ENCODE results near the gene HGF.

Gene HGF

GRCh38 chr7:81682873-81683272, 87.0 kb downstream of the HGF start:
- no peak for DNase-seq (ENCODE audit: low read depth)

- no peak for DNase-seq (ENCODE audit: low read depth)
Observed at GRCh38 chr7:81680120-81680519, 89.7 kb downstream of the HGF start.

- no peak for DNase-seq (ENCODE audit: low read depth)
Observed at GRCh38 chr7:81676813-81677212, 93.0 kb downstream of the HGF start.

GRCh38 chr7:81676105-81676811, 93.6 kb downstream of the HGF start:
- DNase-seq (ENCODE audit: low read depth) = no peak

GRCh38 chr7:81674431-81674830, 95.4 kb downstream of the HGF start:
- DNase-seq (ENCODE audit: low read depth) = no peak

GRCh38 chr7:81672872-81673271, 97.0 kb downstream of the HGF start:
- DNase-seq (ENCODE audit: low read depth) = no peak

- no peak for DNase-seq (ENCODE audit: low read depth)
Observed at GRCh38 chr7:81669476-81670105, 100.3 kb downstream of the HGF start.

GRCh38 chr7:81666209-81666608, 103.6 kb downstream of the HGF start:
- no peak for DNase-seq (ENCODE audit: low read depth)

- no peak for DNase-seq (ENCODE audit: low read depth)
Observed at GRCh38 chr7:81665236-81665635, 104.6 kb downstream of the HGF start.

GRCh38 chr7:81664304-81664703, 105.5 kb downstream of the HGF start:
- DNase-seq (ENCODE audit: low read depth) = no peak

GRCh38 chr7:81662531-81662930, 107.3 kb downstream of the HGF start:
- DNase-seq (ENCODE audit: low read depth) = no peak

GRCh38 chr7:81659697-81660395, 110.0 kb downstream of the HGF start:
- DNase-seq (ENCODE audit: low read depth) = no peak

- no peak for DNase-seq (ENCODE audit: low read depth)
Observed at GRCh38 chr7:81657551-81657950, 112.3 kb downstream of the HGF start.

GRCh38 chr7:81655271-81655670, 114.6 kb downstream of the HGF start:
- no peak for DNase-seq (ENCODE audit: low read depth)

- DNase-seq (ENCODE audit: low read depth) = no peak
Observed at GRCh38 chr7:81652225-81652624, 117.6 kb downstream of the HGF start.

Measured in stimulated activated CD8-positive, alpha-beta memory T cell treated with anti-CD3 and anti-CD28 coated beads, Interleukin-12 subunit alpha, Interleukin-12 subunit beta, amount 100 ng/mL, for 4 hours (primary cell).